GM12892 (cell line): ENCODE results near the gene FGF12.

Experiments
- DNase-seq: peaks from one replicate; pipeline ENCODE4 v3.0.0; 2011; ENCODE audit not compliant: insufficient read length
- FAIRE-seq: peaks from 2 replicates; lab custom pipeline; 2011; peaks lifted over from hg19 to GRCh38; lab: Jason Lieb, UNC
- POLR2A ChIP-seq: IDR thresholded peaks from 2 replicates; pipeline ENCODE4 v1.6.1; 2011; ENCODE audit warnings: low read depth, low read length, control low read depth
- POLR2AphosphoS5 ChIP-seq: IDR thresholded peaks from 2 replicates; pipeline ENCODE4 v1.6.1; 2011; ENCODE audit warnings: low read depth, low read length, control low read depth
- TAF1 ChIP-seq: IDR thresholded peaks from 2 replicates; pipeline ENCODE4 v1.6.1; 2011; ENCODE audit warnings: low read depth, mild to moderate bottlenecking, control low read depth, low read length, borderline replicate concordance

FGF12 gene

DNA sequence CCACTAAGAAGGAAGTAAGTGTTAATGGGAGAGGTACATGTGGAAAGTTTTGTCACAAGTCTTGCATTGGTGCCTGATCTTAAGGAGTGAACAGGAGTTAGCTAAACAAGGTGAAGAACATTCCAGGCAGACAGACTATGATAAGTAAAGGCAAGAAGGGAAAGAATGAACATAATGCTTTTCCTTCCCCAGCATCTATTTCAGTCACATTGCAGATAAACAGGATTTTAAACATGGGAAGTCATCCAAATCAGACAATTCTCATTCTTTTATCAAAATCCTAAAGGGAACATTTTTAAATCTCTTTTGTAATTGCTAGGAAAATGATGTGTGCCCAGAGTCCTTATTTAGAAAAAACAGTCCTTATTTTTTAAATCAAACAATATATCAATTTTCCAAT, 424.6 kb downstream of the FGF12 start:
- no peak for DNase-seq
- FAIRE-seq = no peak
- no peak for TF ChIP-seq POLR2A
- TF ChIP-seq POLR2AphosphoS5 = no peak
- no peak for TF ChIP-seq TAF1

DNA sequence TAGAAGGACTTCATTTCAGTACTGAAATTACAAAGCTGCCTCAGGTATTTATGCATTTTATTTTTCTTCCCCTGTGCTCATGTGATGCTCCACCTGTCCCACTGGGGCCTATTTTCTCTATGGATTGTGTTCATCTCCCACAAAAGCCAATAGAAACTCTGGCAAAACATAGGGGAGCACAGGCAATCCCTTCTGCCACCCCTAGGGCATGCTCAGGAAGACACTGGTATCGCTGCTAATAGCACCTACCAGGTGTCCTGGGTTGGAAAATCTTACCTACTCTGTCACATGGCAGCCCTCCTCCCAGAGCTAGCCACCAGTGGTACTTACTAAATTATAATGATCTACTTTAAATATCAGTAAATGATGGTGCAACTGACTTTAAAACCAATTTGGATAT, 427.4 kb downstream of the FGF12 start:
- TF ChIP-seq POLR2A (no peak), POLR2AphosphoS5 (no peak), TAF1 (no peak)
- no peak for FAIRE-seq

DNA sequence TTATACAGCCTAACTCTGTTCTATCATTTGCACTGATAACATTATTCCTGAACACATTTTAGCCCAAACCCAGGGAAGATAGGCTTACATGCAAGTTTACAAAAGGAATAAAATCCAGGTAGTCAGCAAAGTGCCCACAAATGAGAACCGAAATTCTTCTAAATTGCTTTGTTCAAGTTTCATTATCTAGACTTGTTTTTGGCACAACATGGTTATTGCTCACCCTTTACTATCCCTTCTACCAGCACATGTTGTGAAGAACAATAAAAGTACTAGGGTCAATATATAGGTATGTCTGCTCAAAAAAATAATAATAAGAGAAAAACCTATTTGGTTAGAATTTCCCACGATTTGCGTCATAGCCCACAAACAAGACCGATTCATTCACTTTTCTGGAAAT, 430.5 kb downstream of the FGF12 start:
- no peak for DNase-seq
- no peak for FAIRE-seq
- TF ChIP-seq POLR2A (no peak), TAF1 (no peak), POLR2AphosphoS5 (no peak)

More for the DNA sequence above, 427.4 kb downstream of the FGF12 start:
- no peak for DNase-seq

DNA sequence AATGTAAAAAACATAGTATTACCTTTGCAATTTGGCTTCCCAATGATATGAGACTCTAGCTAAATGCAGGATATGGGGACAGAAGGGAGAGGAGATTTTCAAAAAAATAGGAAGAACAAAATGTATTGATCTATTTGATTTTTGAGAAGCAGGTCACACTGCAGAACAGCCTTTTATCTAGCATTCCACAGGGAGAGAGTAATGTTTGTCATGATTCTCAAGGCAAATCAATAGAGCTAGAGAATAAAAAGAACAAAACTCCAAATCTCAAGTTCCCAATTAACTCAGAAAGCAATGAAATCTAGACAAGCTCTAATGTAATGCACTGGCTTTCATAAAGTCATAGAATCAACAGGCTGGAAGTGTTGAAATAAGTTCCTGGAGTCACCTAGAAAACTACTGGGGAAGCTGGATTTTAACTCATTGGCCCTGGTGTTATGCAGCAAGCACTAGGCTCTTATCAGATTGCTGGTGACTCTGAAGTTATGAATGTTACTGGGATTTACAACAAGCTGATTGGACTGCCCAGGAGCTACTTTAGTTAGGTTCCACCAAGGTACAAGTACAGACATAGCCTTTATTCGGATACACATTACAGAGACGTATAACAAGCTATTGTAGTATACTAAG, 442.8 kb downstream of the FGF12 start:
- no peak for DNase-seq
- FAIRE-seq = no peak
- TF ChIP-seq POLR2A = no peak
- no peak for TF ChIP-seq TAF1
- TF ChIP-seq POLR2AphosphoS5 = no peak

DNA sequence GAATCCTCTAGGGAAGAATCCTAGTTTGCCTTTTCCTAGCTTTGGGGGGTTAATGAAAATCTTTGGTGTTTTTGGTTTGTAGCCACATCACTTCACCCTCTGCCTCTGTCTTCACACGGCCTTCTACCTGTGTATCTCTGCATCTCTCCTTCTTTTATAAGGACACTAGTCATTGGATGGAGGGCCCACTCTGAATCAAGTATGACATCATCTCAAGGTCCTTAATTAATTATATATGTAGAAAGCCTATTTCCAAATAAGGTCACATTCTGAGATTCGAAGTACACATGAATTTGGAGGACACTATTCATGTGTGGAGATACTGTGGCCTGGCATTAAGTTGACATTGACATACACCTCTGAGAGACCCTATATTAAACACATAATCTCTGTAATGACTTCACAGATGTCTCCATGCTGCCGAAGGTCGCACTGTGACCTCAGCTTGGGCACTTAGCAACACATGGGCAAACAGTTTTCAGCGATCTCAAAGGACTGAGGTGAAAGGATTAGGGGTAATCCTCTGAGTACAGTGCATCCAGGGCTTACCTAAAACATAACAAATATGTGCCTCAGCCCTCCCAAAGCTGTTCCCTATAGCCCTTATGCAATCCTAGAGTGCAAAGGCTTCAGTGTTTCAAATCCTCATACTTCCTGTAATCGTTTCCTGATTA, 446.0 kb downstream of the FGF12 start:
- DNase-seq (no peak), FAIRE-seq (no peak)
- TF ChIP-seq POLR2A (no peak), TAF1 (no peak), POLR2AphosphoS5 (no peak)

DNA sequence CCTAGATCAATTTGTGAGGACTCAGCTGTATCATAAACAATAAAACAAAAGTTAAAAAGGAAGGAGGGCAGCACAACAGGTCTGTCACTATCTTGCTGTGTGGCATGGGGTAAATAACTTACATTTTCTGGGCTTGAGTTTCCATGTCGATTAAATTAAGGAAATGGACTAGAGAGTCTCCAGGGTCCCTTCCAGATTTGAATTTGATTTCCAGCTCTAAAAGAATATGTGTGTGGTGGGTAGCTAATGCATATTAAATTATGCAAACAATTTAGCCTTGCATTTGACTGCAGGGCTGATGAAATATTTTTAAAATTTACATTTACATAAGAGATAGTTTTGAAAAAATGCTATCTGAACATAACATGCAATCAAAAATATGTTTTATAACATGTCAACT, 447.7 kb downstream of the FGF12 start:
- FAIRE-seq = no peak
- TF ChIP-seq TAF1 (no peak), POLR2A (no peak), POLR2AphosphoS5 (no peak)

DNA sequence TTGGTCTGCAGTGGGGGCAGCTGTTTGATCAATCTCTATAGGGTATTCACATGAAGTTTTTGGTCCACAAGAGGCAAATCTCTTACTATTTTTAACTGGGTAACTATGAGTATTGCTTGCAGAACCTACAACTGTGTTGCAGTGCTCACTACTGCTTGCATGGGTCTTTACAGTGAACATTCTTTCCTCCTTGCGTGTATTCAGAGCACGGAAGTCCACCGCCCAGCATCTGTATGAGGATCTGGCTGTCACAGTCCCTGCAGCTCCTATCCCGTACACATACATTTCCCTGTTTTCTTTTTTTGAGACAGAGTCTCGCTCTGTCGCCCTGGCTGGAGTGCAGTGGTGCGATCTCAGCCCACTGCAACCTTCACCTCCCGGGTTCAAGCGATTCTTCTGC, 449.9 kb downstream of the FGF12 start:
- DNase-seq (no peak), FAIRE-seq (no peak)
- TF ChIP-seq POLR2AphosphoS5 (no peak), TAF1 (no peak)

More for the DNA sequence above, 447.7 kb downstream of the FGF12 start:
- no peak for DNase-seq

DNA sequence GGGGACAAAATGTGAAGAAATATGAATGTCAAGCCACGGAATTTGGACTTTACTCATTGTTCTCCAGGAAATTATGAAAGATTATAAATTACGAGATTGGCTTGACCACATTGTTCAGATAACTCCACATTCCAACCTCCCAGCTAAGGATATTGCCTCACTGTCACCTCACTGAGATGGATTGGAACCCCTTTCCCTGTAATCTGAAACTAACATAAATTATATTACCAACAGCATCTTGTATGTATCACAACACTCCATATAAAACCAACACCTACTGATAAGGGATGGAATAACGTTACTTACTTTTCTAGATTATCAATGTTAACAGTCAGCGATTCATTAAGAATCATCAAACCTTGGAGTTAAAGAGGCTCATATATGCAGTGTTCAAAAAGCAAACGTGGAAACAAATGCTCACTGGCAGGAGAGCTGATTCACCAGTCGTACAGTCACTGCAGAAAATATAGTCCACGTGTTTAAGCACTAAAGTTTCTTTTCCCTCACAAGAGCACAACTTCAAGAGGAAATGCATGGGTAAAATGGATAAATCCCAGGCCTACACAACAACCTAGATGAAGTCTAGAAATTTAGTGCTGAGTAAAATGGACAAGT, 451.5 kb downstream of the FGF12 start:
- no peak for DNase-seq
- no peak for FAIRE-seq
- TF ChIP-seq POLR2A = no peak
- TF ChIP-seq POLR2AphosphoS5 = no peak
- TF ChIP-seq TAF1 = no peak

DNA sequence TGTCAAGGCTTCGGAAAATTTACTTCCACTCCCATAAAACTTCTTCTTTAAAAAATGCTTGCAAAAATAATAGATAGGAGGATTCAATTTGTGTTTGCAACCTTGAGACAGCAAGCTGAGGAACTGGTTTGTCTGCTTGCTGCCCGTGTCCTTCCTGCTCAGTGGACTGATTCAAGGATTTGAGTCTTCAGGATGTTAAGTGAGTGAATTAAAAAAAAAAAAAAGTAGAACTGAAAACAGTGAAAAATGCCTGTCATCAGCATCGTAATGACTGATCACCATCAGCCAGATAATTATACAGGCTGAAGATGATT, 453.7 kb downstream of the FGF12 start:
- TF ChIP-seq TAF1 (no peak), POLR2A (no peak), POLR2AphosphoS5 (no peak)
- DNase-seq (no peak), FAIRE-seq (no peak)

DNA sequence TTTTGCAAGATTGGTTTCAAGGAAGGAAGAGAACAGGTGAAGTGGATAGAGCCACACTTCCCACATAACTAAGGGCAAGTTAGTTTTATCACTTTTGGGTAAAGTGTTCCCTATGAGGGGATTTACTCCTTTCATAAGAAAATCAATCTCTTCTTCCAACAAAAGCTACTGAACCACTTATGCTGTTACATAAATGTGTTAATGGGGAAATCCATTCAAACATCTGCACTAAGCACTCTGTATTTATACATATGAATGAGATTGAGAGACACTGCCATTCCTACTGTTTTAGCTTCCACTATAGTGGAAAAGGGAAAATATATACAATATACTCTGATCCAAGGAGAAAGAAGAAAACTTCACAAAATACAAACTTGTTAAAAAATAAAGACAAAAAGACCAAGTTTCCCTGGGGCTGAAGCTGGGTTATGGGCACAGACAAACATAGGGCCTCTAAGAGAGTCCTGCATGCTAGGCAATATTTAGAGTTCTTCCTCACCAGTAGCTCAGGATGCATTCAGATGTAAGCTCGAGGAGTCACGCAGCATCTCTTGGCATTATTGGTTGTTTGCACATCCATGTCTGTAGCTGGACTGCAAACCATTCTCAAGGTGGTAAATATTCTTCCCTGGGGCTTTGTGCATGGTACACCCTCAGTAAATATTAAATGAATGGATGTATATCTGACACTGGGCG, 454.2 kb downstream of the FGF12 start:
- FAIRE-seq = no peak
- TF ChIP-seq POLR2A = no peak
- TF ChIP-seq TAF1 = no peak
- no peak for TF ChIP-seq POLR2AphosphoS5

DNA sequence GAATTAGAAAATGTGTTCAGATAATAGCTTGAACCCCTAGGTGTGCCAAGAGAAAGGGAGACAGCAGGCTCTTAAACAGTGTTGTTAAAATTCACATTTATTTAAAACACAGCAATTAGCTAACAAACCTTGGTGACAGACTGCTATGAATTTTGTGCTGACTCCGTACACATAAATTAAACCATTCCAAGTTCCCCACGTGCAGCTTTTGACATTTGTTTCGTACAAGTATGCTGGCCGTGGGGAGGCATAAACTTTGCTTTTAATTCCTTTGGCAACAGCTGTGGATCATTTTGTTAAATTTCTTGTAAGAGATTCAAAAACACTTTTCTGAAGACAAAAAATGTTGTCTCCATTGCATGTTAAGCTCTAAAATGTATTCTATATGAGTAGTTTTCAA, 465.3 kb downstream of the FGF12 start:
- DNase-seq (no peak), FAIRE-seq (no peak)
- TF ChIP-seq TAF1 (no peak), POLR2A (no peak), POLR2AphosphoS5 (no peak)

More for the DNA sequence above, 454.2 kb downstream of the FGF12 start:
- DNase-seq = no peak
